Limb (tissue), 2 donors: ENCODE measurements around the gene DLL1.
"Not testable (repeated sequence)": the region's sequence is repeated elsewhere in the genome, so short reads cannot be mapped to it uniquely, and the experiment has no call there.

Experiments
- DNase-seq, 2 donors: peaks; one replicate each; pipeline ENCODE4 v3.0.0-alpha.2; 2016; ENCODE audit errors: extremely low spot score in 2 of 2

Gene DLL1

DNA sequence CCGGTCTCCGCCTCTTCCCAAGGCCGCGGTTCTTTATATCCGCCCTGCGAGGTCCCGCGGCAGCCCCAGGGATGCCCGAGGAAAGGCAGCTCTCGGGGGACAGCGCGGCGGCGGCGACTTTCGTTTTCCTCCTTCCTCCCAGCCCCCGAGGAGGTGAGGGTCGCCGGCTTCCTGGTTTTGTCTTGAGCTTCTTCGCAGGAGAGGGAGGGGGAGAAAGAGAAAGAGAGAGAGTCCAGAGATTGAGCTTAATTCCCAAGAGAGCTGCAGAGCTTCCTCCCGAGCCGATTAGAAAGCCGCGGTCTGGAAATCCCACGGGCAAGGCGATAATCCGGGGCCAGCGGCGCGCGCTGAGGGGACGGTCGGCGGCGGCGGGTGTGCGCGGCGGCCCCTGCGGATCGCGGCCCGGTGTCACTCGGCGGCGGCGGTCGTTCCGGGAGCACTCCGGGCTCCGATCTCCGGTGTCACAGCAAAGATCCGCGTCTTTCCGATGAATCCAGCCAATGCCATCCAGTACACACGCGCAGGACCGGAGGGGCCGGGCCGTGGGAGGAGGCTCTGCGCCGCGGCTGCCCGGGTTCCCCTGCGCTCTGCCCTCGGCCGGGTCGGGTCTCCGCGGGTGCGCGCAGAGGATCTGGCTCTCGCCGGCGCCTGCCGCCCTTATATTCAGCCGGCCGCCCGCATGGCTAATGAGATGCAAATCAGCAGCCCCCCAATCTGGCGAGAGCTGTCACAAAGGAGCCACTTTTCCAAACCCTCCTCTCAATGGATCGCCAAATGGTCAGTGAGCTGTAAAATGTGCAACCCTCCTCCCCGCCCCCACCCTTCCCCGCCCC lies at the start of gene DLL1:
Gene DLL1 (minus strand): TSS at position 783 of the 833 bp plus-strand sequence. CDS start 939 bp downstream, outside the sequence.
- DNase-seq, result peak in 1 of 2 donors; percentile 80

- DNase-seq, result not testable (repeated sequence)
Measured at GRCh38 chr6:170335199-170335598, 44.3 kb upstream of the DLL1 start.

GRCh38 chr6:170329321-170329720 lies 38.4 kb upstream of the DLL1 start:
- no peak for DNase-seq

- DNase-seq, result no peak
Measured at GRCh38 chr6:170317718-170318117, 26.8 kb upstream of the DLL1 start.

DNA sequence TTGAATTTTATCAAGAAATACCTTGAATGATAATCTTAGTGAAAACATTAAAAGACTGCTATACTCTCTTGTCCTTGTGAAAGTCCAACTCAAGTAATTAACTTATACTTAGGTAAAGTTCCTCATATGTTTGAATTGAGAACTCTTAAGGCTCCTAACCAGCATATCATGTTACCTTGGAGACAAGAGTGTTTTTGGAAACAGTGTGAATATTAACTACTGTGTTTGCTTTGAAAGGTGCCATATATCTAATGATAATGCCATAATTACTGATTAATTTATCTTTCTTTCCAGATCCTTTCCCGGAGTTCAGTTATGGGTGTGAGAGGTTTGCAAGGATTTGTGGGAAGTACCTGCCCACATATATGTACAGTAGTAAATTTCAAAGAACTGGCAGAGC lies 26.2 kb upstream of the DLL1 start:
- DNase-seq, result no peak

- no peak for DNase-seq
Measured at GRCh38 chr6:170316071-170316470, 25.2 kb upstream of the DLL1 start.

DNA sequence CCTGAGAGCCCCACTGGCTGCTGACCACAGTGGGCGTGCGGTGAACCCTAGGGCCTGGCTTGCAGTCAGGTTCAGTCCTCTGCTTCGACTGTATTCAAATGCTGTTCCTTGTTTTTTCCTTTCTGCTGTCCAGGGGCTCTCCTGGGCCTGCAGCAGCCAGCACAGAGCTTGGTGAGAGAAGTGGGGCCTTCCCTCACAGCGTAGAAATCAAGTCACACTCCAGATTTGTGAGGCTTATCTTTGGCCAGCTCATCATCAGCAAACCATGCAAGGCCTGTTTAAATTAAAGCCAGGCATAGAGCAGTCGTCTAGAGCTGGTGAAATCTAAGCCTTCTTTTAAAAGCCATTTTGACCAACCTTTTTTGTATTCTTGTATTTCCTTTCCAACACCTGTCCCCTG lies 24.1 kb upstream of the DLL1 start:
- DNase-seq, result no peak

DNA sequence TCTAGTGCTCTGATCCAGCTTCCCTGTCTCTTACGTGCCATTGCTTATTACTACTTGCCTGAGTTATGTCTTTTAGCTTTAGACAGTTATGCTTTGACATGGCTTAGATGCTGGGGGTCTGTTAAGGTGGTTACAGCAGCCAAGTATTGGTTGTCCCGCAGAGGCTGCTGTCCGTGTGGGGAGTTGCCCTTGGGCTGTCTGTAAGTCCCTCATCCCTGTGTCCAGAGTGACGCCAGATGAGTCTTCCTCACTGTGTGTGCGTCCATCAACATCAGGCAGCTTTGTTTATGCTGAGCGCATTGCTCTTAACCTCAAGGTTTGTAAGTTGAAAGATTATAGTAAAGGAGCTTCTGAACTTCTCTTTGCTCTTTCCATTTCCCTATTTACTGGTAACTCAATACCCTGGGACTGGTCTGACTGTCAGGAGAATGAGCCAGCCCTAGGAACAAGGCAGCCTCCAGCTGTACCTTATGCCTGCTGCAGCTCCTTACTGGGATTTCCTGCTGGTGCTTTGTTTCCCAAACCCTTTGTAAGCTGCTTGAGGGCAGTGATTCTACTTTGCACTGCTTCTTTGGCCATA lies 22.9 kb upstream of the DLL1 start:
- no peak for DNase-seq

- DNase-seq, result no peak
Measured at GRCh38 chr6:170312876-170313275, 22.0 kb upstream of the DLL1 start.

DNA sequence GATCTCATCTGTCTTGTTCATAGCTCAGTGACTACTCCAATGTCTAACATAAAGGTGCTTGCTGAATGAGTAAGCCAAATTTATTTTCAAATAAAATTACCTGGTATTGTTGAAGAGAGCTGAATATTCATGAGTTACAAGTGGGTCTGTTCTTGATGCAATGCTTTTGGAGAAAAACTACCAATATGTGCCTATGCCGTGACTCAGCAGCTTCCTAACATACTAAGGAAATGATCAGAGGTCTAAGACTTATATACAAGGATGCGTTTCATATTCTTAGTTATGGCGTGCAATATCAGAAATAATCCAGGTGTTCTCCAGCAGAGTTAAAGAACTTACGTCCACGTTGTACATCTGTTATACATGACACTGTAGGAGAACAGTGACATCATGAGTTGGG lies 20.8 kb upstream of the DLL1 start:
- no peak for DNase-seq

DNA sequence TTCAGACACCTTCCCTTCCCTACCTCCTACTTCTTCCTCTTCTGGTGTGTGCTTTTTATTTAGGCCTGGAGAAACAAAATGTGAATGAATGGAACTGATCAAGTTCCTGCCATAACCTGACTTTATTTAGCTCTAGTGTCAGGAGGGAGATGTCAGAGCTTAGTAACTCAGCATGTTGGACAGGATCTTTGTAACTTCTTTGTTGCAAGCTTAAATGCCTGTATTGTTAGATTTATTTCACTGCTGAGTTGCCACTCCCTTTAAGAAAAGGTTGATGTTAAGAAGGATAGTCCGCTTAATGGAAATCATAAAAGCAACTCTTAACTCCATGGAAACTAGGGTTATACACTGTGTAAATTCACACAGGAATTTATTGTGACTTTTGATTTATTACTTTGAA lies 17.9 kb upstream of the DLL1 start:
- no peak for DNase-seq

- DNase-seq, result no peak
Measured at GRCh38 chr6:170307080-170307545, 16.2 kb upstream of the DLL1 start.

DNA sequence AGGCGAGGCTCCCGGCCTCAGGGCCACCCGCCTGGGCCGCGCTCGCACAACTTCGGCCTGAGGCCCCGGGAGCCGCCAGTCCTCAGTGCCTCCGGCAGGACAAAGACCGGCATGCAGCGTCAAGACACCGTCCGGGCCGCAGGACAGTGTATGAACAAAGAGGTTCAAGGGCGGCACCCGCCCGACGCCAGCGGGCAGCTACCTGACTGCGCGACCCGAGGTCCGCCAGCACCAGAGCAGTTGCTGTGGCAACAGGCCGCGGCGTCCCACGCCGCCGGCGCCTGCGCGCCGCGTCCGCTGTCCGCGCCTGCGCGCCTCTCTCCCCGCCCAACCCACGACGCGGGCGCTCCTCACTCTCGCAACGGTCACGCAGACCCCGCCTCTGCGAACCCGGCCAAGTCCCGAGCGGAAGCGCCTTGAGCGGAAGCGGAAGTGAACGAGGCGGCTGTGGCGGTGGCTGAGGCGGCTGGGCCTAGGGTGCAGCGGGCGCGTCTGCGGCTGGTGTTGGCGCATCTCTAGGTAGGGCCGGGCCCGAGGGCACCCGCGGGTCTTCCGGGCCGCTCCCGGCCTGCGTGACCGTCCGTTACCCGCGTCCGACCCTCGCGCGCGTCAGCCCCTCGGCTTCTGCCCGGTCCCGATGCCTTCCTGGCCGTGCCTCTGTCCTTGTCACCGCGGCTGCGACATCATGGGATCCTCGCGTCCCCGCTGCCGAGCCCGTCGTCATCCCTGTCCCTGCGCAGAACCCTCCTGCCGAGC lies 15.6 kb upstream of the DLL1 start, which contains the start of gene FAM120B:
Gene FAM120B (plus strand): TSS at position 435 of the 756 bp plus-strand sequence. CDS start 10,633 bp downstream, outside the sequence.
- peak; percentile 97 for DNase-seq

GRCh38 chr6:170305805-170306323 lies 15.0 kb upstream of the DLL1 start:
- no peak for DNase-seq

- DNase-seq, result no peak
Measured at GRCh38 chr6:170301184-170301583, 10.3 kb upstream of the DLL1 start.

- no peak for DNase-seq
Measured at GRCh38 chr6:170298688-170299087, 7.8 kb upstream of the DLL1 start.

GRCh38 chr6:170297576-170298330 lies 6.9 kb upstream of the DLL1 start:
- no peak for DNase-seq

DNA sequence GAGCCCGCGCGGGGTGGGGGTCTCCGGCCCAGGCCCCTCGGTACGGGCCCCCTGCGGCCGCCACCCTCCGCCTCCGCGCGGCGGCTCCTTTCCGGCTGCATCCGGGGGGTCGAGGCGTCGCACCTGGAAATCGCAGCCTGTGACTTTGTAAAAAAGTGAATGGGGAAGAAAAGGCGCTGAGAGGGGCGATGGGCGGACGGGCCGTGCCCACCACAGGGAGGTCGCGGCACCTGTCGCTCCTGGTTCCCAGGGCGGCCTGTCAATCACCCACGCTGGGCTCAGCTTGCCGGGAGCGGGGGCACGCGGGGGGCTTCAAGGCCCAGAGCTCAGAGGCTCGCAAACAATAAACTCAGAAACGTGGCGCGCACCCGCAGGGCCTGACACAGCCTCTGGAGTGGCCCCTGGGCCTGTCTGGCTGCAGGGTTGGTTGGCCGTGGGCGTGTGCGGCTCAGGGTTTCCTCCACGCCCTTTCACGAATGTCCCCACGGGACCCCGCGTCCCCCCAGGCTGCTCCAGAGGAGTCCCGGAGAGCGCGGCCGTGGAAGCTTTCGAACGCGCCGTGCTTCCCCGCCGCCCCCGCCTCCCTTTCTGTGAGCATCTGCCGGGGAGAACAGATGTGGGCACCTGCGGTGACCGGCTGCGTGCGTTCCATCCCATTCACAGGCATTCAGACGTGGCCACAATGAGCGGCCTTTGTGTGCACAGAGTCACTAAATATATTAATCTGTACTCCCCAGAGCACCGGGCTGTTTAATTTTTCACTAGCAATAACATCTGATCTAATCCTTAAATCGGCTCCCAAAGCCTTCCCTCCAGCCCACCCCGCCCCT lies 6.1 kb upstream of the DLL1 start:
- DNase-seq, result peak in 1 of 2 donors; percentile 71

DNA sequence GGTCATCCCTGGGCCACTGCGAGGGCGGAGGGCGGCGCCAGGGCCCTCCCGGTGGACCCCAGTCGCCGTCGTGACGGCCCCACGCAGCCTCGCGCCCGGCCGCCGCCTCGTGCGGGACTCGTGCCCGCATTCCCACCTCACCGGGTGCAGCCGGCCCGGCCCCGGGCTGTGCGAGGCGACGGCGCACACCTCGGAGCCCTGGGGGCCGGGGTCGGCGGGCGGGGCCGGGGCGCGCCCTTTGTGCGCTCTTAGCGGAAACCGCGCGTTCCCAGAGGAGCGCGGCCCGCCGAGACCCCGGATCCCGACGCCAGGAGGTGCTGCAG lies 5.5 kb upstream of the DLL1 start:
- DNase-seq, result no peak
